Neural progenitor cell (in vitro differentiated cells): Measurements from ENCODE around the gene ZCCHC7. TPM values are rescaled to one million over a fixed set of nuclear protein-coding genes. Genes with fewer than 3 reads are reported as not detected.

Experiments
- DNase-seq: peaks from one replicate; pipeline ENCODE4 v3.0.0-alpha.2; 2016; ENCODE audit warnings: low spot score
- H2AFZ ChIP-seq: fragments of 200-600 bp; sonication (generic); replicated peaks from 2 replicates; pipeline ENCODE4 v1.6.1; 2016; ENCODE audit warnings: antibody characterized with exemption
- H3F3A ChIP-seq: fragments of 200-600 bp; sonication (generic); 2 replicates; pipeline ENCODE4 v1.6.1; 2016; ENCODE audit warnings: antibody characterized with exemption, low read depth
- H3K27ac ChIP-seq: fragments of 200-600 bp; sonication (generic); 2 replicates; pipeline ENCODE4 v1.5.1; 2016; ENCODE audit warnings: mild to moderate bottlenecking
- H3K27me3 ChIP-seq: fragments of 200-600 bp; sonication (generic); 2 replicates; pipeline ENCODE4 v1.6.1; 2016; ENCODE audit warnings: mild to moderate bottlenecking, moderate library complexity
- H3K36me3 ChIP-seq: fragments of 200-600 bp; sonication (generic); 2 replicates; pipeline ENCODE4 v1.5.1; 2016
- H3K4me1 ChIP-seq: fragments of 200-600 bp; sonication (generic); 2 replicates; pipeline ENCODE4 v1.6.1; 2016; ENCODE audit warnings: mixed run types
- H3K4me2 ChIP-seq: fragments of 200-600 bp; sonication (generic); 2 replicates; pipeline ENCODE4 v1.6.1; 2016
- H3K4me3 ChIP-seq: fragments of 200-600 bp; sonication (generic); 2 replicates; pipeline ENCODE4 v1.5.1; 2016
- H3K79me2 ChIP-seq: fragments of 200-600 bp; sonication (generic); 2 replicates; pipeline ENCODE4 v1.6.1; 2016; ENCODE audit warnings: low read depth
- H3K9ac ChIP-seq: fragments of 200-600 bp; sonication (generic); 2 replicates; pipeline ENCODE4 v1.6.1; 2016
- H3K9me3 ChIP-seq: fragments of 200-600 bp; sonication (generic); 2 replicates; pipeline ENCODE4 v1.5.1; 2016; ENCODE audit warnings: low read depth
- H4K20me1 ChIP-seq: fragments of 200-600 bp; sonication (generic); 2 replicates; pipeline ENCODE4 v1.6.1; 2016; ENCODE audit warnings: low read depth
- H3K27ac Mint-ChIP-seq: 3 replicates; pipeline ENCODE4 v1.8.0; 2021; ENCODE audit warnings: mixed read lengths
- H3K27me3 Mint-ChIP-seq: 2 replicates; pipeline ENCODE4 v1.8.0; 2022; ENCODE audit warnings: low read depth, mild to moderate bottlenecking, inconsistent platforms, moderate library complexity, mixed read lengths; ENCODE audit not compliant: insufficient read depth
- H3K36me3 Mint-ChIP-seq: 3 replicates; pipeline ENCODE4 v1.8.0; 2021; ENCODE audit warnings: mixed read lengths
- H3K4me1 Mint-ChIP-seq: 3 replicates; pipeline ENCODE4 v1.8.0; 2021; ENCODE audit warnings: mixed read lengths
- H3K4me3 Mint-ChIP-seq: 3 replicates; pipeline ENCODE4 v1.8.0; 2021; ENCODE audit warnings: mild to moderate bottlenecking, moderate library complexity, mixed read lengths
- H3K9me3 Mint-ChIP-seq: 3 replicates; pipeline ENCODE4 v1.8.0; 2020; ENCODE audit warnings: mixed read lengths
- CTCF ChIP-seq: fragments of 200-600 bp; sonication (generic); IDR thresholded peaks from 2 replicates; pipeline ENCODE4 v1.5.1; 2017; ENCODE audit warnings: antibody characterized with exemption, mild to moderate bottlenecking
- EZH2 ChIP-seq: fragments of 200-600 bp; sonication (generic); IDR thresholded peaks from 2 replicates; pipeline ENCODE4 v1.6.1; 2017; ENCODE audit warnings: antibody characterized with exemption, mild to moderate bottlenecking, moderate library complexity
- EZH2phosphoT487 ChIP-seq: fragments of 200-600 bp; sonication (generic); IDR thresholded peaks from 2 replicates; pipeline ENCODE4 v1.6.1; 2017; ENCODE audit warnings: antibody characterized with exemption
- total RNA-seq: library from RNA; depleted of rRNA; stranded (reverse); fragments of >200 nt; gene quantifications from 2 replicates; pipeline ENCODE4 v1.2.3, GENCODE V29; 2015; ENCODE audit warnings: low replicate concordance

The ZCCHC7 gene
- total RNA-seq, 1 donor from 2014 or later, result 27.6 TPM

GRCh38 chr9:37362430-37362829, 242.1 kb downstream of the ZCCHC7 start:
- no peak overlapping the region for H3K4me2 ChIP-seq
- H3K27me3 ChIP-seq, result no peaks in the 10 kb centered on the region
- Mint-ChIP-seq H3K4me3 (no peak overlapping the region), H3K4me1 (no peaks in the 10 kb centered on the region), H3K27ac (no peak overlapping the region), H3K27me3 (no peaks in the 10 kb centered on the region), H3K36me3 (peaks cover 3% of the 10 kb centered on the region), H3K9me3 (peaks cover 2% of the 10 kb centered on the region)
- no peak overlapping the region for H3K9ac ChIP-seq
- H3K36me3 ChIP-seq, result no peaks in the 10 kb centered on the region
- TF ChIP-seq CTCF (no peak), EZH2phosphoT487 (no peak), EZH2 (no peak)
- no peak overlapping the region for H3K4me3 ChIP-seq
- H3K27ac ChIP-seq, result no peak overlapping the region
- H3F3A ChIP-seq, result no peaks in the 10 kb centered on the region
- no peaks in the 10 kb centered on the region for H3K4me1 ChIP-seq
- no peaks in the 10 kb centered on the region for H3K79me2 ChIP-seq
- no peak for DNase-seq
- no peak overlapping the region for H2AFZ ChIP-seq
- H3K9me3 ChIP-seq, result no peaks in the 10 kb centered on the region
- no peaks in the 10 kb centered on the region for H4K20me1 ChIP-seq

GRCh38 chr9:37363124-37363523, 242.8 kb downstream of the ZCCHC7 start:
- Mint-ChIP-seq H3K9me3 (peaks cover 2% of the 10 kb centered on the region), H3K27me3 (no peaks in the 10 kb centered on the region), H3K36me3 (peaks cover 3% of the 10 kb centered on the region), H3K4me3 (no peak overlapping the region), H3K4me1 (no peaks in the 10 kb centered on the region), H3K27ac (no peak overlapping the region)
- Histone ChIP-seq H3K4me1 (no peaks in the 10 kb centered on the region), H3F3A (no peaks in the 10 kb centered on the region), H2AFZ (no peak overlapping the region), H4K20me1 (no peaks in the 10 kb centered on the region), H3K79me2 (no peaks in the 10 kb centered on the region), H3K27me3 (no peaks in the 10 kb centered on the region), H3K27ac (no peak overlapping the region), H3K9ac (no peak overlapping the region), H3K4me2 (no peak overlapping the region), H3K4me3 (no peak overlapping the region), H3K9me3 (no peaks in the 10 kb centered on the region), H3K36me3 (no peaks in the 10 kb centered on the region)
- TF ChIP-seq EZH2, result no peak
- TF ChIP-seq EZH2phosphoT487, result no peak
- no peak for TF ChIP-seq CTCF
- DNase-seq, result no peak

GRCh38 chr9:37364136-37364535, 243.8 kb downstream of the ZCCHC7 start:
- Histone ChIP-seq H3K9me3 (no peaks in the 10 kb centered on the region), H3K9ac (no peak overlapping the region), H3K27me3 (no peaks in the 10 kb centered on the region), H3K4me2 (no peak overlapping the region), H2AFZ (no peak overlapping the region), H3K79me2 (no peaks in the 10 kb centered on the region), H3F3A (no peaks in the 10 kb centered on the region), H3K4me3 (no peak overlapping the region), H3K4me1 (no peaks in the 10 kb centered on the region), H3K36me3 (no peaks in the 10 kb centered on the region), H3K27ac (no peak overlapping the region), H4K20me1 (no peaks in the 10 kb centered on the region)
- DNase-seq, result no peak
- Mint-ChIP-seq H3K27ac (no peak overlapping the region), H3K4me3 (no peak overlapping the region), H3K27me3 (no peaks in the 10 kb centered on the region), H3K36me3 (peaks cover 3% of the 10 kb centered on the region), H3K9me3 (peaks cover 2% of the 10 kb centered on the region), H3K4me1 (no peaks in the 10 kb centered on the region)
- TF ChIP-seq EZH2, result no peak
- TF ChIP-seq CTCF, result no peak
- TF ChIP-seq EZH2phosphoT487, result no peak
